ELF-1 (cell line): ENCODE measurements around the gene CYB5A.
"Not testable (repeated sequence)": the region's sequence is repeated elsewhere in the genome, so short reads cannot be mapped to it uniquely, and the experiment has no call there.

ENCODE experiments used
- DNase-seq: peaks from one replicate; pipeline ENCODE4 v3.0.0-alpha.2; 2016; ENCODE audit warnings: low read depth, low spot score

CYB5A gene

GRCh38 chr18:74294526-74294925 is 2.8 kb upstream of the CYB5A start:
- DNase-seq, result no peak

GRCh38 chr18:74292982-74293381 is 1.2 kb upstream of the CYB5A start:
- not testable (repeated sequence) for DNase-seq

GRCh38 chr18:74292541-74292858 is 737 bp upstream of the CYB5A start:
- DNase-seq, result no peak

- no peak for DNase-seq
Measured at GRCh38 chr18:74291472-74291770, 342 bp downstream of the CYB5A start.

GRCh38 chr18:74290794-74291471 is 830 bp downstream of the CYB5A start:
- peak; percentile 65 for DNase-seq

GRCh38 chr18:74290021-74290420 is 1.7 kb downstream of the CYB5A start:
- DNase-seq, result no peak

GRCh38 chr18:74289137-74289536 is 2.6 kb downstream of the CYB5A start:
- DNase-seq, result no peak

GRCh38 chr18:74288730-74289129 is 3.0 kb downstream of the CYB5A start:
- DNase-seq, result no peak

GRCh38 chr18:74288041-74288440 is 3.7 kb downstream of the CYB5A start:
- no peak for DNase-seq

- DNase-seq, result no peak
Measured at GRCh38 chr18:74286856-74287255, 4.9 kb downstream of the CYB5A start.

- DNase-seq, result no peak
Measured at GRCh38 chr18:74286106-74286855, 5.5 kb downstream of the CYB5A start.

GRCh38 chr18:74285583-74285982 is 6.2 kb downstream of the CYB5A start:
- DNase-seq, result not testable (repeated sequence)

- no peak for DNase-seq
Measured at GRCh38 chr18:74284980-74285355, 6.8 kb downstream of the CYB5A start.

- no peak for DNase-seq
Measured at GRCh38 chr18:74284191-74284979, 7.4 kb downstream of the CYB5A start.

- no peak for DNase-seq
Measured at GRCh38 chr18:74283646-74284045, 8.1 kb downstream of the CYB5A start.

GRCh38 chr18:74282755-74283554 is 8.8 kb downstream of the CYB5A start:
- no peak for DNase-seq

GRCh38 chr18:74281980-74282754 is 9.6 kb downstream of the CYB5A start:
- DNase-seq, result peak; percentile 66

- peak; percentile 90 for DNase-seq
Measured at GRCh38 chr18:74281011-74281979, 10.5 kb downstream of the CYB5A start.

- DNase-seq, result no peak
Measured at GRCh38 chr18:74278983-74279382, 12.8 kb downstream of the CYB5A start.

GRCh38 chr18:74278058-74278457 is 13.7 kb downstream of the CYB5A start:
- no peak for DNase-seq
